ENCODE measurements around the gene SCFD2. TPM values are rescaled to one million over a fixed set of nuclear protein-coding genes. Genes with fewer than 3 reads are reported as not detected.
"Not testable (repeated sequence)": the region's sequence is repeated elsewhere in the genome, so short reads cannot be mapped to it uniquely, and the experiment has no call there.

The SCFD2 gene
- polyA plus RNA-seq, 1 donor: 13.9 TPM

DNA sequence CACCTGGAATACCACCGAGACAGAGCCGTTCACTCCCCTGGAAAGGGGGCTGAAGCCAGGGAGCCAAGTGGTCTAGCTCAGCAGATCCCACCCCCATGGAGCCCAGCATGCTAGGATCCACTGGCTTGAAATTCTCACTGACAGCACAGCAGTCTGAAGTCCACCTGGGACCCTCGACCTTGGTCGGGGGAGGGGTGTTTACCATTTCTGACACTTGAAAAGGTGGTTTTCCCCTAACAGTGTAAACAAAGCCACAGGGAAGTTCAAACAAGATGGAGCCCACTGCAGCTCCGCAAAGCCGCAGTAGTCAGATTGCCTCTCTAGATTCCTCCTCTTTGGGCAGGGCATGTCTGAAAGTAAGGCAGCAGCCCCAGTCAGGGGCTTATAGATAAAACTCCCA is 260.5 kb downstream of the SCFD2 start:
- no peak for DNase-seq

DNA sequence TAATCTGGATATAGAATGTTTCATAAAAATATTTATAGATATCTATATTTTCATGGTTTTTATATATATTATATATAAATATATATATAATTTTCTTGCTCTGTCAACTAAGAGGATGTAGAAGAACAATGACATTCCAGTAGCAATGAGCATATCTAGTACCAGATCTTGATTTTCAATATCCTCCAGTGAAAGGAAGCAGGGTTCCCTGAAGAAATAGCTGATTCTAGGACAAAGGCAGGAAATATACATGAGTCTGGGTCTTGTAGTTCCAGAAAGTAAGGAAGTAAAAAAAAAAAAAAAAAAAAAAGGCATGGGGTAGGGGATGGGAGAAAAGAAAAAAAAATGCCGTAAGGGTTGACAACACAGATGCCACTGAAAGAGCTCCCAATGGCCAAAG is 262.4 kb downstream of the SCFD2 start:
- DNase-seq: no peak

DNA sequence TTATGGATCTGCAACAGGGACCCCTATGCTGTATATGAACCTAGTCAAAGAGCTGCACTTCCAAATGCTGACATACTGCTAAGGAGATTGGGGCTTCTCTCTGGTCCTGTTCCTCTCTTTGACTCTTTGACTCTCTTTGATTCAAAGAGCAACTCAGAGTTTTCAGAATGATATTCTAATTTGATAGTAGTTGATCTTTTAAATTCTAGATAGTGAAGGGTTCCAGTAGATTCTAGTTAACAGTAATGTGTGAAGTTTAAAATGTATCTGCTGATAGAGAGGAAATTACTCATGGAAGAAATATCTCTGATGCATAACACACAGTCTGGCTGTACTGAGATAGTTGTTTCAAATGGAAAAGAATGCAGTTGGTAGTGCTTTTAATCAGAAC is 264.7 kb downstream of the SCFD2 start:
- DNase-seq: no peak

DNA sequence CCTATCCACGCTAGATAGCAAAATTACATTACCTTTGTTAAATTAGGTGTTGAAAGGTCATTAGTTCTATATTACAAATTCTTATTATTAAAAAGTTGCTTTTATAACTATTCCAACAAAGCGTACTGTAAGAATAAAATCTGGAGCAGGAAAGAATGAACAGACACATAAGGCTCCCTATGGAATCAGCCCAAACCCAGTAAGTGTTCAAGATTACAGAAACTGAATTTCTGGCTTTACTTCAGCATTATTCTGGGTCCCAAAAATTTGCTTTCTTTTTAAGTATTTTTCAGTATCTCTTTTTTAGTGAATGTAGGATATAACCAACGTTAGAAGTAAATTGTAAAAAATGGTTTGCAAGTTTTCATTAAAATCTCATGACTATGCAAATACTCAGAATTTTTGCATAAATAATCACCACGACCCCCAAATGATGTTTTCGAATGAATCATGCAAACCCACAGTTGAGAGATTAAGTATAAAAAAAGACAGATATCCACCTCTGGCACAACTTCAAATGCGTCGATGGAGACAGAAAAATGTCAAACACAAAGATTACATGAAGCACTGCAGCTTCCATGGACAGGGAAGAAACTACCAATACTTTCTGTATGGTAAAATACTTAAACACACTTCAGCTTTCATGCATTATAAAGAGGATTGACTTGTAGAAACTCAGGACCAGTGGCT is 265.2 kb downstream of the SCFD2 start:
- no peak for DNase-seq

DNA sequence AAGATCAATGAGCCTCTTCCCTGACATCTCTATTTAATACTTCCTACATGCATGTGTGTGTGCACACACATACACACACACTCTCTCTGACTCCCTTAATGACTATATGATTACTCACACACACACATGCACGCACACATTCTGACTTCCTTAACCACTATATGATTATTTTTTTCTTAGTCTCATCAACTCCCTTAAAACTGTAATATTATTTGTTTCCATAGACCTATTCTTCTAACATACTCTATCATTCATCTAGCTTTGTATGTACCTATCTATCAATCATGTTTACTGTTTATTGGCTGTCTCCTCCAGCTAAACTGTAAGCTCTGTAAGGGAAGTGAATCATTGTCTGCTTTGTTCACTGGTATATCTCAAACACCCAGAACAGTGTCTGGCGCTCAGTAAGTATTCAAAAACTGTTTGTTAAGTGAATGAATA is 267.2 kb downstream of the SCFD2 start:
- no peak for DNase-seq

DNA sequence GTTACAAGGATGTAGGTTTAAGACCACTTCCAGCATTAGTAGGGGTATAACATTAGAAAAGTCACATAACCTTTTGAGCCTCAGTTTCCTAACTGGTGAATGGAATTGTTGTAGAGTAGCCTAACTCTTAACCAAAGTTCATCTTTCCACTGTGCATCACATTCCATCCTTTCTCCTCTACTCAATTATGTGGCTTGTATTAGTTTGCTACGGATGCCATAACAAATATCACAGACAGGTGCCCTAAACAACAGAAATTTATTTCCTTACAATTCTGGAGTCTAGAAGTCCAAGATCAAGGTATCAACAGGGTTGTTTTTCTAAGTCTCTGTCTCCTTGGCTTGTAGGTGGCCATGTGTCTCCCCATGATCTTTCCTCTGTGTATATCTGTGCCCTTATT is 271.8 kb downstream of the SCFD2 start:
- DNase-seq: no peak

DNA sequence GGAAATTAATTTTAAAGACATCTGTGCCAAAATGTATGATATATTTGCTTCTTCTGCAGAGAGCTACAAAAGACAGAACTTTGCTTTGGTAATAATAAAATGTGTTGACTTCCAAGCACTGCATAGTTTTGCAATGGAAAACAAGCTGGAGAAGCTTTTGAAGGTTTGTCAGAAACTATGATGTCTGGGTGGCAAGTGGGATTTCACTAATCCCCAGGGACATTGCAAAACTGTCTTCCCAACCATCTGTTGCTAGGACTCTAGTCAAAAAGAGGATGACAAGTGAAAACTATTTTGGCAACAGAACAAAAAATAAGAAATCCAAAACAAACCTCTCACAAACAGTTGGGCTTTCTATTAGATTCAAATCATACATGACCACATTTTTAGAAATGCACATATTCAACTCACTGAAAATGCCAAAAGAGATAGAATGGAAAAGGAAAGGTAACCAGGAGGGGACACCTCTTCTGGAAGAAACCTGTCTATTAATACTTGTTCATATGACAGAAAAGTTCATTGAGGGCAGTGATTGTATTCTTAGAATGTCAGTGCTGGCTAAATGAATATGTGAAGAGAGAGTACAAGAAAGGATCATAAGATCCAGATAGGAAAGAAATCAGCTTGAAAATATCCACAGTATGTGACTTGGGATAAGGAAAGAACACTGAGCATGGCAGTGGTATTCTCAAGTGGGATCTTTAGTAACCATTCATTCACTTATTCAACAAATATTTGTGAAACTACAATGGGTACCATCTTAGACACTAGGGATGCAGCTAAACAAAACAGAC is 275.7 kb downstream of the SCFD2 start:
- DNase-seq: no peak

DNA sequence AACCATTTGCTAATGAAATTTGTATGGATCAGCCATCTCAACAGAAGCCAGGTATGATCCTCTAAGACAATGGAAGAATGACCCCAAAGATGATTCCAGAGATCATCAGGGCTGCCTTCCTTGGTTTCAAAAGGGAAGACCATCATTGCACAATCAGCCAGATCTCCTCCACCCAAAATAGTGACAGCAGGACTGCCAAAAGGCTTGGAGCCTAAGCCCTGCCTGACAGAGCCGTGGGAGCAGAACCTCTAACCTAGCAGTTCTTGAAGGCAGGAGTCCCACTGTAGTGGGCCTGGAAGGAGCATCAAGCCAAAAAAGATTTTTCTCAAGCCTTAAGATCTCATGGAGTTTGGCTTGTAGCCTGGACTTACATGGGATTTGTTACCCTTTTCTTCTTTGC is 277.7 kb downstream of the SCFD2 start:
- DNase-seq: no peak

DNA sequence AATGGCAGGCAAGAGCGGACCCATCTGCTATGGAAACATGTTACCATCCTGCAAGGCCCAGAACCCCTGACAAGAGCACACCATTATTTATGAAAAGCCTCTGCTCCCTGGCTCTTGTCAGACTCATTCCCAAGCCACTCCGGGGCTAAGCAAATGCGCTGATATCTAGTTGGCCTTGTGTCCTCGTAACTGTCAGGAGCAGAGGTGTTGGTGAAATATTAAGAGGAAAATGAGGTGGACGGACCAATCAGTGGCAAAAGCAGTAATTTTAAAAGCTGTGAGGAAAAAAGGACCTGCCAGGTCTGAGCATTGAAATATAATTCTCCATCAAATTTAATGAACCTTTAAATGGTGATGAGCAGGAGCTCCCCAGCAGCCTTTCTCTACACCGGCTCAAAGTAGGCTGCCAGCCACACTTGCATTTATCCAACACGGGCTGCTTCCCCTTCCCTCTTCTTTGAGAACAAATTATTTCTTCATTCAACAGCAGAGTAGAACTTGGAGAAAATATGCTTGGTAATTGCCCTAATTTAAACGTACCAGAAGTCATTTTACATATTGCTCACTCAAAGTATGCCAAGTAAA is 289.4 kb downstream of the SCFD2 start:
- no peak for DNase-seq

DNA sequence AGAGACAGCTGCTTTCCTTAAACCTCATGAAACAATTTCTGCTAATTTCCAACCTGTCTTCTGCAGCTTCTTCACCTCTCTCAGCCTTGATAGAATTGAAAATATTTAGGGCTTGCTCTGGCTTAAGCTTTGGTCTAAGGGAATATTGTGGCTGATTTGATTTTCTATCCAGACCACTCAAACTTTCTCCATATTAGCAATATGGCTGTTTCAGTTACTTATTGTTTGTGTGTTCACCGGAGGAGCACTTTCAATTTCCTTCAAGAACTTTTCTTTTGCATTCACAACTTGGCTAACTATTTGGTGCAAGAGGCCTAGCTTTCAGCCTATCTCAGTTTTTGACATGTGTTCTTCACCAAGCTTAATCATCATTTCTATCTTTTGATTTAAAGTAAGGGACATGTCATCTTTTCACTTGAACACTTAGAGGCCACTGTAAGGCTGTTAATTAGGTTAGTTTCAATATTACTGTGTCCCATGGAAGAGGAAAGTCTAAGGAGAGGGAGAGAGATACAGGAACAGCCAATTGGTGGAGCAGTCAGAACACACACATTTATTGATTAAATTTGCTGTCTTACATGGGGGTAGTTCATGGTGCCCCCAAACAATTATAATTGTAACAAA is 290.6 kb downstream of the SCFD2 start:
- no peak for DNase-seq

DNA sequence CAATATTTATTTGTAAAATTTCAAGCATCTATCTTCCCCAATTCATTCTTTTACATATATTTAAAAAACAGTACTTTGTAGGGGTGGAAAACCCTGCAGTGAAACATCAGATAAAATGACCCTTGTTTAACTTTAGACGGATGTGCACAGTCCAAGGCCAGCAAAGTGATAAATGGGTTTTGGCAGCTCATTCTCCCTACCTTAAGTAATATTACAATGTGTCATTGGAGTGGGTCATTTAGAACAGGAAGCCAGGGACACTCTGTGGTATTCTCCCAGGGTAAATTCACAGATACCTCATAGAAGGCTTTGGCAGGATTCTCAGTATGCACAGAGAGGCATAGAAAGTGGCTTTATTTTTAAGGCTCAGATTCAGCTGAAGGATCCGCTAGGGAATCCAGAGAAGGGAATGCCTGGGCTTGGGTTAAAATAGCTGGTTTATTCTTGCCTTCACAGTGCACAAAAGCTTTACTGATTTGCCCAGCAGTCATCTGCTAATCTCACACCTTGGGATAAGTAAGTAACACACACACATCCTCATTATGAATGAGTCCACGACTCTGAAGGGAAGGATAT is 297.0 kb downstream of the SCFD2 start:
- DNase-seq: no peak

DNA sequence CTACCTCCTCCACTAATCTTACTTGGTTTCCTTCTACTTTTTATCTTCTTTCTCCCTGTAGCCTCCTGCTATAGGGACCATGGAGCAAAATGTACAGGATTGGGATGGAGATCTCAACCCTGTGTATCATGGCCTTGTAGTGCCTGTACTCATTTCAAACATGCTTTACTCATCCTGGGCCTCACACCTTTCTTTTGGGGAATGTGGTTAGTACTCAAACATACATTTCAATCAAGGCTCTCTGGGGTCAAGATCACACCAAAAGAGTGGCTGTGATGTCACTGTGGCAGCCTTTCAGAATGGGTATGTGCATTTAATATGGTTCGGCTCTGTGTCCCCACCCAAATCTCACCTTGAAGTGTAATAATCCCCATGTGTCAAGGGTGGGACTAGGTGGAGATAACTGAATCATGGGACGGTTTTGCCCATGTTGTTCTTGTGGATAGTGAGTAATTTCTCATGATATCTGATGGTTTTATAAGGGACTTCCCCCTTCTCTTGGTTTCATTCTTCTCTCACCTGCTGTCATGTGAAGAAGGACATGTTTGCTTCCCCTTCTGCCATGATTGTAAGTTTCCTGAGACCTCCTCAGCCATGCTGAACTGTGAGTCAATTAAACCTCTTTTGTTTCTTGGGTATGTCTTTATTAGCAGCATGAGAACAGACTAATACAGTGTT is 298.6 kb downstream of the SCFD2 start:
- no peak for DNase-seq

DNA sequence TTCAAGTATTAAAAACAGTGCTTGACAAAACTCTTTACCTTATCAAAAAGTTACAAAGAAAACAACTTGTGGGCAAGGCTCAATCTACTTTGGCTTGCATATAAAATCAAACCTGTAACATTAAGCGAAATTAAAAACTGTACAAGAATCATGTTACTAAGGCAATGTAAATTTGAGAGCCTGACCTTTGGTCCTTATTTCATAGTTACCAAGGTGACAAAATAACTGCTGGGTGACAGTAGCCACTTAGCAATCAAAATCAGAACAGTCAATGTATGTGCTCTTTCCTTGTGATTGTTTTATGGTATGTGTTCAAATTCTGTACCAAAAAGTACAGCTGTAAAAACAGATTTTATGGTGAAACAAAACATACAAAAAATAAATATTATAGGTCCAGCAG is 299.7 kb downstream of the SCFD2 start:
- no peak for DNase-seq

DNA sequence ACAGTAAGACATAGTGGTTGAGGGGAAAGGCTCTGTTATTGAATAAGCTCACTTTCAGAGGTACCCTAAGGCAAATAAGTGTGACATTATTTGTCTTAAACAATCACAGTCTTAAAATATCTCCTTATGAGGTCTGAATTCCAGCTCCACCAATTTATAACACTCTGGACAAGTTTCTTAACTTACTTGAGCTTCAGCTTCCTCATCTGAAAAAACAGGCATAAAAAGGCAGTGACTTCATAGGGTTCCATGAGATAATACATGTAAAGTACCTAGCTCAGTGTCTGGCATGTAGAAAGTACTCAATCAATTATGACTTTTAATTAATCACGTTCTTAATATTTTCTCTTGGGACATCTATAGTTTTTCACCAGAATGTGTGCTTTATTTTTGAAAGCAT is 301.3 kb downstream of the SCFD2 start:
- DNase-seq: no peak

DNA sequence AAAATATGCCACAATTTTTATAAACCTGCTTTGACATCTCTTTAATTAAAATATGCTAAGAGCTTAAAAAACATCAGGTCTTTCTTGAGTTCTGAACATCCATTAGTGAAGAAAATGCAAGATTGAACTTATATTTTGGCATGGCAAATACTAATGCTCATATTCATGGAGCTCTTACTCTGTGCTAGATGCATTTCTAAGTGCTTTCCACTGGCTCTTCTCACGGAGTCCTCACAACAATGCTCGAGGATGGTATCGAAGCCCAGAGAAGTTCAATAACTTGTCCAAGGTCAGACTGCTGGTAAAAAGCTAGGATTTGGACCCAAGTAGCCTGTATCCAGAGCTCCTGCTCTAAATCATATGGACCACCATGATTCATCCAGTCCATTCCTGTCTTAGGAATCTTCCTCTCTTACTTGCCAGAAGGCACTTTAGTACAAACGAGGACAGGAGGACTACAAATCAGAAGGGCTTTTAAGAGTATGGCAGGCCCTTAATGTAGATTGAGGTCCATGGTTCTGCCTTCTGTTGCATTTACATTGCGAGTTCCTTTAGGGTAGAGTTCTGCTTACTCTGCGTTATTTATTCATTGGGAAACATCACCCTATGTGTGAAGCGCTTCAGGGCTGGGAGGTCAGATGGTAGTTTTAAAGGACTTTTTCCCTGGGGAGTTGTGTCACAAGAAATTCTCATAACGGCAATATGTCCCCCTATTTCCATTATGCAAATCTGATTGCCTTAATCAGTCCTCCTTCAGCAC is 304.6 kb downstream of the SCFD2 start:
- no peak for DNase-seq

DNA sequence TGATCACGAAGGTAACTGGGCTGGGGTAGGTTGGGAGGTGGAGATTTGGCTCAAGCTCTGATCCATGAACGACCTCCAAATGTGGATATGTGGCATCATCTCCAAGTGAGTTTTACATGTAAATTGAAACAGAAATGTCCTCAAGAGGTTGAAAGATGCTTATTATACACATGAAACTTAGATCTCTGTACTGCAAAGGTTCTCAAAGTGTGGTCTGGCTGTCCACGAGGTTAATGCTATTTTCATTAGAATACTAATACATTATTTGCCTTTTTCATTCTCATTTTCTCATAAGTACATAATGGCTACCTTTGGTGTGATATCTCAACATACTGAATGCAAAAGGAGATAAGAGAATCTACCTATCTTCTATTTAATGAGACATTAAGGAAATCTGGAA is 305.6 kb downstream of the SCFD2 start:
- no peak for DNase-seq

DNA sequence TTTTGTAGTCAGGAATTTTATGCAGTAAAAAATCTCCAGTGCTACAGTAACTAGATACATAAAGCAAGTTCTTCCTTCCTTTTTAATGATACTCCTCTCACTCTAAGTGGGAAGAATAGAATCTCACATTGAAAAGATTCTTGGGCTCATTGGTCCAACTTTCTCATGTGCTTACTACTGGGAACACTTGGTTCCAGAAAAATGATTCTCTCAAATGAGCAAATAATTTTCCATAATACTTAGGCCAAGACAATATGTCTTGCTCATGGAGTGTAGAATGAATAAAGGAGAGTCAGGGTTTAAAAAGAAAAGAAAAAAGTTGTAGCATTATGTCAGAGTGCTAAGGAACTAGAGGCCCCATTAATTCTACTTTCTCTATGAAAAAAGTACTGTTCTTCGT is 306.0 kb downstream of the SCFD2 start:
- no peak for DNase-seq

DNA sequence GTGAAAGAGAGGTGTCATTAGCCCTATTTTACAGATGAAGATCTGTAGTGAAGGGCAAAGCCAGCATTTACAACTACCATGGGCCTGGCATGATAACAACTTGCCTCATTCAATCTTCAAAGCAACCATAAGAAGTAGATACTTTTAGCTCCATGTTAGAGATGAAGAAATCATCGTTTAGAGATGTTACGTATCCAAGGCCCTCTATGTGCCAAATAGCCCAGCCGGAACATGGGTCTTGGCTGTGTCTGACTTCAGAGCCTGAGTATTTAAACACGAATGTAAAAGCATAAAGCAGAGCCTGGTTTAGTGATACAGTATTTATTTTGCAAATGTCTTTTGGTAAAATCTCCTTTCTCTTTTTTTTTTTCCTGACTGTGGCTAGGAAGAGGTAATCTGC is 306.6 kb downstream of the SCFD2 start:
- no peak for DNase-seq

DNA sequence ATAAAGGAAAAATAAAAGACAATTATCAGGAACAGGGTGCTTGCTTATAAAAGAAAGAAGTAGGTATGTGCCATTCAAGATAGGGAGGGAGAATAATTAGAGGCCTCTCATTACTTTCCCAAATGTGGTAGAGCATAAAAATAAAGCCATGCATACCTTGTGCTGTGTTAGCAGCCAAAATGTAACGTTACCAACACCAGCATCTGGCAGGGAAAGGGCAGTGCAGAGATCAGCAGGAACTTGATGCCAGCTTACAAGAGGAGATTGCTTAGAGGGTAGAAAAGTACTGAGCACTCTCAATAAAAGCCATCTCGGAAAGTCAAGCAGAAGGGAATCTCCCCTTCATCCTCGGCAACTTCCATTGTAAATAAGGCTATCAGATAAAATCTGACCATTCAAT is 308.2 kb downstream of the SCFD2 start:
- no peak for DNase-seq

DNA sequence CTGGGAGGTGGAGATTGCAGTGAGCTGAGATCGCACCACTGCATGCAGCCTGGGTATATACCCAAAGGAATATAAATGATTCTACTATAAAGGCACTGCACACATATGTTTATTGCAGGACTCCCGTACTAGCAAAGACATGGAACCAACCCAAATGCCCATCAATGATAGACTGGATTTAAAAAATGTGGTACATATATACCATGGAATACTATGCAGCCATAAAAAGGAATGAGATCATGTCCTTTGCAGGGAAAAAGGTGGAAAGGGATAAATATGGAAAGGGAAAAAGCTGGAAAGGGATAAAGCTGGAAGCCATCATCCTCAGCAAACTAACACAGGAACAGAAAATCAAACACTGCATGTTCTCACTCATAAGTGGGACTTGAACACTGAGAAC is 308.8 kb downstream of the SCFD2 start:
- not testable (repeated sequence) for DNase-seq

DNA sequence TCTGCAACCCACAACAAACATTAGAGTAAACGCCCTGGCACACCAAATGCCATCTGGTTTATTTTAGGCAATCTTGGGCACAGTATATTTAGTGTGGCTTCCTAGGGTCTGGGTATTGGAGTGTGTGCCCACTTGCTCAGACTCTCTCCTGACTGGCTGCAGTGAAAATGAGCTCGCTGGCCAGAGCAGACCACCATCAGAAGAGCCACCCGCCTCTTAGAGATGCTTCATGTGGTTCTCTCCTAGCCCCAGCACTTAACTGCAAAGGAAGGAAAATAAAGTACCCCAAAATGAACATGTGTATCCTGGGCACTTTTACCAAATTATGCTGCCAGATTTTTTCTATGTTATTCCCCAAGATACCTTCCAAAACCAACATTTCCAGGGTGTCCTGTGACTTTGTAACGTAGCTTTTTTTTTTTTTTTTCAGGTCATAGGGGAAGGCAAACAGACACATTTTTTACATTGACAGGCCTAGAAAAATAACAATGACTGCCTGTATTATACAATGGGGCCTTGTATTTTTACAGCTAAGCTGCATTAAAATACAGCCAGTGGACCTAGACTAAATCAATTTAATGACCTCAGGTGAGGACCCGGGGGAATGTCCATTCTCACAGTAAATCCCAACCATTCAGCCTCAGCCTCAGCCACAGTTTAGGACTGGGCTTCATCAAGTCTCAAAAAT is 310.0 kb downstream of the SCFD2 start:
- no peak for DNase-seq
